Neuronal stem cell (in vitro differentiated cells): ENCODE results near the gene CCNB2.
A peak's percentile ranks its signal among the peaks of the same experiment; 100 is the strongest.

Experiments used
- DNase-seq: peaks from one replicate; pipeline ENCODE4 v3.0.0-alpha.2; 2013; ENCODE audit warnings: low spot score
- H2AFZ ChIP-seq: one replicate; pipeline ENCODE4 v1.6.1; 2013; ENCODE audit warnings: mild to moderate bottlenecking, low read length, inconsistent platforms
- H2AK5ac ChIP-seq: 2 replicates; pipeline ENCODE4 v1.6.1; 2013; ENCODE audit warnings: low read depth, mild to moderate bottlenecking, inconsistent platforms, low read length, moderate library complexity, mixed read lengths
- H2BK120ac ChIP-seq: 2 replicates; pipeline ENCODE4 v1.6.1; 2013; ENCODE audit warnings: low read depth, mild to moderate bottlenecking, inconsistent platforms, low read length, moderate library complexity, mixed read lengths
- H2BK12ac ChIP-seq: one replicate; pipeline ENCODE4 v1.6.1; 2013; ENCODE audit warnings: low read length, inconsistent platforms
- H2BK15ac ChIP-seq: 2 replicates; pipeline ENCODE4 v1.6.1; 2013; ENCODE audit warnings: mild to moderate bottlenecking, low read length, inconsistent platforms, mixed read lengths
- H2BK5ac ChIP-seq: one replicate; pipeline ENCODE4 v1.6.1; 2013; ENCODE audit warnings: inconsistent platforms, mild to moderate bottlenecking, low read length, moderate library complexity
- H3K14ac ChIP-seq: one replicate; pipeline ENCODE4 v1.6.1; 2013; ENCODE audit warnings: low read length, inconsistent platforms
- H3K18ac ChIP-seq: 2 replicates; pipeline ENCODE4 v1.6.1; 2013; ENCODE audit warnings: low read length, inconsistent platforms
- H3K23ac ChIP-seq: 2 replicates; pipeline ENCODE4 v1.6.1; 2013; ENCODE audit warnings: low read depth, mild to moderate bottlenecking, mixed read lengths, low read length, inconsistent platforms; ENCODE audit not compliant: poor library complexity
- H3K27ac ChIP-seq: replicated peaks from 3 replicates; pipeline ENCODE4 v1.5.1; 2013; ENCODE audit warnings: low read length, inconsistent platforms
- H3K27me3 ChIP-seq, 3 experiments: 2 replicates each; pipeline ENCODE4 v1.6.1; 2013; ENCODE audit warnings: low read length in 3 of 3, mild to moderate bottlenecking in 2 of 3, inconsistent platforms in 1 of 3, low read depth in 1 of 3, mixed read lengths in 1 of 3, moderate library complexity in 1 of 3; ENCODE audit not compliant: control insufficient read depth in 3 of 3, insufficient read depth in 3 of 3
- H3K36me3 ChIP-seq, 2 donors: replicated peaks in 1 of 2; 2 replicates each; pipeline ENCODE4 v1.6.1; 2013; ENCODE audit warnings: low read length in 2 of 2; ENCODE audit not compliant: control insufficient read depth in 2 of 2, insufficient read depth in 2 of 2
- H3K4ac ChIP-seq: 2 replicates; pipeline ENCODE4 v1.6.1; 2013; ENCODE audit warnings: inconsistent platforms, mild to moderate bottlenecking, low read length, moderate library complexity
- H3K4me1 ChIP-seq, 2 donors: 1 replicate in 1 of 2; 2 replicates in 1 of 2; pipeline ENCODE4 v1.6.1; 2013; ENCODE audit warnings: low read length in 2 of 2, low read depth in 1 of 2; ENCODE audit not compliant: control insufficient read depth in 2 of 2, insufficient read depth in 1 of 2
- H3K4me2 ChIP-seq: one replicate; pipeline ENCODE4 v1.6.1; 2013; ENCODE audit warnings: mild to moderate bottlenecking, low read length, inconsistent platforms; ENCODE audit not compliant: insufficient read depth, poor library complexity, severe bottlenecking
- H3K4me3 ChIP-seq, 2 donors: 2 replicates each; pipeline ENCODE4 v1.5.1; 2013; ENCODE audit warnings: low read length in 2 of 2, mild to moderate bottlenecking in 2 of 2, inconsistent platforms in 1 of 2, moderate library complexity in 1 of 2
- H3K79me1 ChIP-seq: one replicate; pipeline ENCODE4 v1.6.1; 2013; ENCODE audit warnings: low read depth, mild to moderate bottlenecking, inconsistent platforms, low read length, moderate library complexity
- H3K9ac ChIP-seq: one replicate; pipeline ENCODE4 v1.6.1; 2013; ENCODE audit warnings: mild to moderate bottlenecking, low read depth, low read length, inconsistent platforms; ENCODE audit not compliant: poor library complexity
- H3K9me3 ChIP-seq, 2 donors: replicated peaks in 1 of 2; 2 replicates each; pipeline versions ENCODE3 to v1.6.1; 2013; ENCODE audit warnings: low read length in 2 of 2, mild to moderate bottlenecking in 2 of 2, inconsistent platforms in 1 of 2, low read depth in 1 of 2, mixed read lengths in 1 of 2, moderate library complexity in 1 of 2; ENCODE audit not compliant: control insufficient read depth in 2 of 2, insufficient read depth in 1 of 2
- H4K8ac ChIP-seq: one replicate; pipeline ENCODE4 v1.6.1; 2013; ENCODE audit warnings: low read depth, mild to moderate bottlenecking, inconsistent platforms, low read length, moderate library complexity
- H4K91ac ChIP-seq: one replicate; pipeline ENCODE4 v1.6.1; 2013; ENCODE audit warnings: low read length, low read depth, mild to moderate bottlenecking, inconsistent platforms; ENCODE audit not compliant: poor library complexity
- WGBS, 2 donors: extraction: QIAGEN DNeasy Blood & Tissue Kit; methylation state at CpG; one replicate each; pipeline ENCODE4 v1.1.7; 2013; ENCODE audit warnings: missing lambda C conversion rate in 2 of 2, mixed read lengths in 1 of 2; ENCODE audit not compliant: insufficient read length in 2 of 2, insufficient replicate concordance in 1 of 2; ENCODE audit errors: extremely low coverage in 2 of 2; 5-methylcytosine and 5-hydroxymethylcytosine counted together

CCNB2 gene

GRCh38 chr15:59096429-59096828, 8.5 kb upstream of the CCNB2 start:
- Histone ChIP-seq H3K4me1 (no peaks in the 10 kb centered on the region), H3K14ac (no peak overlapping the region), H3K4ac (no peak overlapping the region), H3K4me3 (no peak overlapping the region), H3K9ac (no peak overlapping the region), H2BK12ac (no peak overlapping the region), H4K8ac (no peak overlapping the region), H2BK120ac (no peak overlapping the region), H3K27ac (no peak overlapping the region), H3K36me3 (peaks cover 9 to 83% of the 10 kb centered on the region in 2 donors), H4K91ac (no peak overlapping the region), H3K18ac (no peak overlapping the region), H2AK5ac (no peak overlapping the region), H2BK15ac (no peak overlapping the region), H3K23ac (no peak overlapping the region), H3K79me1 (no peaks in the 10 kb centered on the region), H3K27me3 (no peaks in the 10 kb centered on the region), H3K9me3 (no peaks in the 10 kb centered on the region), H2BK5ac (no peak overlapping the region), H3K4me2 (no peak overlapping the region), H2AFZ (no peak overlapping the region)
- no peak for DNase-seq
- WGBS, 2 donors, result no CpG with 5 or more reads among the region's 3 CpGs

- Histone ChIP-seq H2BK12ac (no peak overlapping the region), H3K18ac (no peak overlapping the region), H3K27ac (no peak overlapping the region), H3K4me1 (no peaks in the 10 kb centered on the region), H3K27me3 (no peaks in the 10 kb centered on the region), H3K4me2 (no peak overlapping the region), H2BK5ac (no peak overlapping the region), H2BK120ac (no peak overlapping the region), H3K14ac (no peak overlapping the region), H3K79me1 (no peaks in the 10 kb centered on the region), H3K9ac (no peak overlapping the region), H2AK5ac (no peak overlapping the region), H4K8ac (no peak overlapping the region), H3K4ac (no peak overlapping the region), H2BK15ac (no peak overlapping the region), H2AFZ (no peak overlapping the region), H3K36me3 (peaks cover 4 to 55% of the 10 kb centered on the region in 2 donors), H3K4me3 (no peak overlapping the region), H4K91ac (no peak overlapping the region), H3K9me3 (no peaks in the 10 kb centered on the region), H3K23ac (no peak overlapping the region)
- WGBS, 2 donors, result no CpG with 5 or more reads among the region's 2 CpGs
- no peak for DNase-seq
Observed at GRCh38 chr15:59099162-59099685, 5.7 kb upstream of the CCNB2 start.

GRCh38 chr15:59104602-59104911, 389 bp upstream of the CCNB2 start:
- Histone ChIP-seq H3K14ac (no peak overlapping the region), H2AK5ac (no peak overlapping the region), H2BK12ac (no peak overlapping the region), H3K4me1 (no peaks in the 10 kb centered on the region), H3K79me1 (peaks cover 2% of the 10 kb centered on the region), H4K91ac (no peak overlapping the region), H2AFZ (peak overlapping the region; percentile 89), H3K27me3 (no peaks in the 10 kb centered on the region), H3K4me3 (peak overlapping the region; percentile 68 to 70), H3K18ac (no peak overlapping the region), H2BK15ac (no peak overlapping the region), H3K23ac (no peak overlapping the region), H3K4me2 (peak overlapping the region; percentile 52), H3K9me3 (no peaks in the 10 kb centered on the region), H4K8ac (no peak overlapping the region), H3K36me3 (peaks cover 10 to 39% of the 10 kb centered on the region in 2 donors), H3K9ac (no peak overlapping the region), H2BK5ac (no peak overlapping the region), H3K4ac (no peak overlapping the region), H2BK120ac (no peak overlapping the region), H3K27ac (peak overlapping the region; percentile 74)
- DNase-seq, result no peak
- no CpG with 5 or more reads among the region's 9 CpGs for WGBS, 2 donors

- Histone ChIP-seq H2BK5ac (no peak overlapping the region), H3K4me2 (peak overlapping the region; percentile 60)
Observed at GRCh38 chr15:59105854-59106253, 908 bp downstream of the CCNB2 start.

More at GRCh38 chr15:59105854-59106253, 908 bp downstream of the CCNB2 start:
- Histone ChIP-seq H2BK120ac (no peak overlapping the region), H3K4me3 (peak overlapping the region; percentile 68 to 94), H2AK5ac (no peak overlapping the region), H3K27me3 (no peaks in the 10 kb centered on the region), H3K27ac (peak overlapping the region; percentile 89), H3K4me1 (no peaks in the 10 kb centered on the region), H3K4ac (no peak overlapping the region), H2AFZ (peak overlapping the region; percentile 89), H3K9ac (no peak overlapping the region), H3K23ac (no peak overlapping the region), H2BK15ac (no peak overlapping the region), H3K9me3 (no peaks in the 10 kb centered on the region), H3K36me3 (peaks cover 12 to 40% of the 10 kb centered on the region in 2 donors), H2BK12ac (no peak overlapping the region), H3K14ac (no peak overlapping the region), H4K91ac (no peak overlapping the region), H4K8ac (no peak overlapping the region), H3K18ac (no peak overlapping the region), H3K79me1 (peaks cover 2% of the 10 kb centered on the region)
- no peak for DNase-seq
- no CpG with 5 or more reads among the region's 2 CpGs for WGBS, 2 donors
